ENCODE measurements around the gene ATG16L1. TPM values are rescaled to one million over a fixed set of nuclear protein-coding genes. Genes with fewer than 3 reads are reported as not detected.

The ATG16L1 gene
- total and polyA plus RNA-seq, 10 of the 15 experiments (the other 5 are each of a cell fraction or from before 2014, with no cell fraction given): 5.2 to 26.6 (median 15.6) TPM

DNA sequence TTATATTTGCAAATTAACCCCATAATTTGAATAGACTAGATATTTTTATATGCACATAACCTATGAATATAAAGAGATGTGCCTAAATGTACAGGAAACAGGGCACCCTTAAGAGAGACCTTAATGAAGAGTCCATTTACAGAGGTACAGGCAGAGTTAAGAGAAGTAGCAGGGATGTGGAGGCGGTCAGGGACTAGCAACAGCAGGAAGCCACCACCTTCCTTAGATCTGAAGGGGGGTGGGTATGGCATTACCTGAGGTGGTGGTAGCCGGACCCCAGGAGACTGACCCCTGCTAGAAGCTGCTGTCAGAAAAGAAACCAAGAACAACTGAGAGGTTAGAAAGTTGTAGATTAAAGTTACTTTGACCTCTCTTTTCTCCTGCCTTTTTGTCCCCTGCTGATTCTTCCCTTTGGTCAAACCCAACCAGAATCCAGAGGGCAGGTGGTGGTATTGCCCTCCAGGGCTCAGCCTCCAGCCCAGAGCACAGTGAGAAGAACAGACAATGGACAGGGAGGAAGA is 24.9 kb upstream of the ATG16L1 start:
- no peak overlapping the region for H3K9ac ChIP-seq (ENCODE audit: control insufficient read depth, insufficient read depth, low read length)
- WGBS (ENCODE audit: insufficient coverage, insufficient replicate concordance, low lambda C conversion rate, missing lambda C conversion rate): 50% methylated on average over 2 of the region's 2 CpGs
- H3K4me2 ChIP-seq (ENCODE audit: control insufficient read depth, insufficient read depth): no peak overlapping the region
- H3K9me3 ChIP-seq (replicated peaks; ENCODE audit: control insufficient read depth, insufficient read depth, low read length): no peaks in the 10 kb centered on the region; the same call in 2 of the 3 replicates
- intact Hi-C loops (cut with micrococcal nuclease; ENCODE audit: unreplicated experiment): no loop called here
- no peak overlapping the region for H2AFZ ChIP-seq (ENCODE audit: control insufficient read depth, low read depth, low read length)
- in situ Hi-C loops (cut with MboI): no loop called here
- no peak for FAIRE-seq
- no peak overlapping the region for H3K4me3 ChIP-seq
- H3K36me3 ChIP-seq (ENCODE audit: control insufficient read depth in 2 of 2, insufficient read depth in 2 of 2, low read length in 1 of 2): no peaks in the 10 kb centered on the region
- no peak for DNase-seq (ENCODE audit: low read depth, low spot score)
- no peak for ATAC-seq
- H4K20me1 ChIP-seq (ENCODE audit: control insufficient read depth, insufficient read depth): no peaks in the 10 kb centered on the region
- SMC1A ChIA-PET (ENCODE audit: uncharacterized antibody, unreplicated experiment): interaction anchor here (1.7 to 4.3 kb wide), 2 partner anchors 8 to 21 kb away, joined by 3 to 34 read pairs; no protein-coding TSS in a partner anchor
- no peaks in the 10 kb centered on the region for H3K79me2 ChIP-seq (ENCODE audit: control insufficient read depth, insufficient read depth, low read length)
- CTCF ChIA-PET: no interaction called here
- POLR2A ChIA-PET: interaction anchor here (0.6 to 0.7 kb wide), 2 partner anchors 32 to 612 kb away, joined by 3 to 5 read pairs; no protein-coding TSS in a partner anchor
- H3K27ac ChIP-seq (ENCODE audit: control insufficient read depth, insufficient read depth): no peak overlapping the region
- BruUV-seq (replicated peaks): no TSS peak
- H3K27me3 ChIP-seq (replicated peaks in 1 of 2; ENCODE audit: control insufficient read depth in 2 of 2, insufficient read depth in 2 of 2, low read length in 1 of 2): no peaks in the 10 kb centered on the region
- RAD21 ChIA-PET (ENCODE audit: unreplicated experiment): no interaction called here
- no peak for TF ChIP-seq CHD4 (IDR thresholded peaks at IDR 0.05)
- no peak for TF ChIP-seq NFYA (IDR thresholded peaks at IDR 0.05; ENCODE audit: borderline replicate concordance, low read depth, low read length)
- peak; percentile 45; the same call in 1 of the 2 replicates for TF ChIP-seq ATF7 (IDR thresholded peaks at IDR 0.05; ENCODE audit: low read depth)
- no peak for TF ChIP-seq RCOR1 (conservative IDR thresholded peaks at IDR 0.05; ENCODE audit: low read depth, low read length)
- TF ChIP-seq, protein P1, sequence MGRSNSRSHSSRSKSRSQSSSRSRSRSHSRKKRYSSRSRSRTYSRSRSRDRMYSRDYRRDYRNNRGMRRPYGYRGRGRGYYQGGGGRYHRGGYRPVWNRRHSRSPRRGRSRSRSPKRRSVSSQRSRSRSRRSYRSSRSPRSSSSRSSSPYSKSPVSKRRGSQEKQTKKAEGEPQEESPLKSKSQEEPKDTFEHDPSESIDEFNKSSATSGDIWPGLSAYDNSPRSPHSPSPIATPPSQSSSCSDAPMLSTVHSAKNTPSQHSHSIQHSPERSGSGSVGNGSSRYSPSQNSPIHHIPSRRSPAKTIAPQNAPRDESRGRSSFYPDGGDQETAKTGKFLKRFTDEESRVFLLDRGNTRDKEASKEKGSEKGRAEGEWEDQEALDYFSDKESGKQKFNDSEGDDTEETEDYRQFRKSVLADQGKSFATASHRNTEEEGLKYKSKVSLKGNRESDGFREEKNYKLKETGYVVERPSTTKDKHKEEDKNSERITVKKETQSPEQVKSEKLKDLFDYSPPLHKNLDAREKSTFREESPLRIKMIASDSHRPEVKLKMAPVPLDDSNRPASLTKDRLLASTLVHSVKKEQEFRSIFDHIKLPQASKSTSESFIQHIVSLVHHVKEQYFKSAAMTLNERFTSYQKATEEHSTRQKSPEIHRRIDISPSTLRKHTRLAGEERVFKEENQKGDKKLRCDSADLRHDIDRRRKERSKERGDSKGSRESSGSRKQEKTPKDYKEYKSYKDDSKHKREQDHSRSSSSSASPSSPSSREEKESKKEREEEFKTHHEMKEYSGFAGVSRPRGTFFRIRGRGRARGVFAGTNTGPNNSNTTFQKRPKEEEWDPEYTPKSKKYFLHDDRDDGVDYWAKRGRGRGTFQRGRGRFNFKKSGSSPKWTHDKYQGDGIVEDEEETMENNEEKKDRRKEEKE (IDR thresholded peaks at IDR 0.05): 0 out of 2 replicates have a peak, but pooled peaks have one; percentile 37
- TF ChIP-seq FOXK2 (IDR thresholded peaks at IDR 0.05): peak; percentile 77
- H3K4me1 ChIP-seq (ENCODE audit: control insufficient read depth, insufficient read depth, low read length): peaks cover 28% of the 10 kb centered on the region
